ENCODE measurements around the gene SPG11. TPM values are rescaled to one million over a fixed set of nuclear protein-coding genes. Genes with fewer than 3 reads are reported as not detected.

The SPG11 gene, protein sequence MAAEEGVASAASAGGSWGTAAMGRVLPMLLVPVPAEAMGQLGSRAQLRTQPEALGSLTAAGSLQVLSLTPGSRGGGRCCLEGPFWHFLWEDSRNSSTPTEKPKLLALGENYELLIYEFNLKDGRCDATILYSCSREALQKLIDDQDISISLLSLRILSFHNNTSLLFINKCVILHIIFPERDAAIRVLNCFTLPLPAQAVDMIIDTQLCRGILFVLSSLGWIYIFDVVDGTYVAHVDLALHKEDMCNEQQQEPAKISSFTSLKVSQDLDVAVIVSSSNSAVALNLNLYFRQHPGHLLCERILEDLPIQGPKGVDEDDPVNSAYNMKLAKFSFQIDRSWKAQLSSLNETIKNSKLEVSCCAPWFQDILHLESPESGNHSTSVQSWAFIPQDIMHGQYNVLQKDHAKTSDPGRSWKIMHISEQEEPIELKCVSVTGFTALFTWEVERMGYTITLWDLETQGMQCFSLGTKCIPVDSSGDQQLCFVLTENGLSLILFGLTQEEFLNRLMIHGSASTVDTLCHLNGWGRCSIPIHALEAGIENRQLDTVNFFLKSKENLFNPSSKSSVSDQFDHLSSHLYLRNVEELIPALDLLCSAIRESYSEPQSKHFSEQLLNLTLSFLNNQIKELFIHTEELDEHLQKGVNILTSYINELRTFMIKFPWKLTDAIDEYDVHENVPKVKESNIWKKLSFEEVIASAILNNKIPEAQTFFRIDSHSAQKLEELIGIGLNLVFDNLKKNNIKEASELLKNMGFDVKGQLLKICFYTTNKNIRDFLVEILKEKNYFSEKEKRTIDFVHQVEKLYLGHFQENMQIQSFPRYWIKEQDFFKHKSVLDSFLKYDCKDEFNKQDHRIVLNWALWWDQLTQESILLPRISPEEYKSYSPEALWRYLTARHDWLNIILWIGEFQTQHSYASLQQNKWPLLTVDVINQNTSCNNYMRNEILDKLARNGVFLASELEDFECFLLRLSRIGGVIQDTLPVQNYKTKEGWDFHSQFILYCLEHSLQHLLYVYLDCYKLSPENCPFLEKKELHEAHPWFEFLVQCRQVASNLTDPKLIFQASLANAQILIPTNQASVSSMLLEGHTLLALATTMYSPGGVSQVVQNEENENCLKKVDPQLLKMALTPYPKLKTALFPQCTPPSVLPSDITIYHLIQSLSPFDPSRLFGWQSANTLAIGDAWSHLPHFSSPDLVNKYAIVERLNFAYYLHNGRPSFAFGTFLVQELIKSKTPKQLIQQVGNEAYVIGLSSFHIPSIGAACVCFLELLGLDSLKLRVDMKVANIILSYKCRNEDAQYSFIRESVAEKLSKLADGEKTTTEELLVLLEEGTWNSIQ (N-terminal part only)
- 10 to 100 TPM; 60.2 to 61.6 TPM for total RNA-seq
- polyA plus RNA-seq (2013, experiment 1 of 2), result 37.9 TPM
- polyA plus RNA-seq (2013, experiment 2 of 2), result 34.3 TPM
- long read RNA-seq, experiment 1, partial matches to known transcripts, result 6 of 15 reads
- long read RNA-seq, experiment 1, other reads (novel, unspliced or antisense), result 8 of 15 reads
- long read RNA-seq, experiment 2, full-length matches to known transcripts, result 10 of 41 reads
- long read RNA-seq, experiment 2, partial matches to known transcripts, result 23 of 41 reads
- long read RNA-seq, experiment 2, other reads (novel, unspliced or antisense), result 8 of 41 reads
- long read RNA-seq, experiment 3, full-length matches to known transcripts, result 13 of 37 reads
- long read RNA-seq, experiment 3, partial matches to known transcripts, result 15 of 37 reads
- long read RNA-seq, experiment 3, other reads (novel, unspliced or antisense), result 9 of 37 reads
- long read RNA-seq, experiment 4, partial matches to known transcripts, result 4 of 6 reads
- long read RNA-seq, experiment 4, other reads (novel, unspliced or antisense), result 2 of 6 reads

DNA sequence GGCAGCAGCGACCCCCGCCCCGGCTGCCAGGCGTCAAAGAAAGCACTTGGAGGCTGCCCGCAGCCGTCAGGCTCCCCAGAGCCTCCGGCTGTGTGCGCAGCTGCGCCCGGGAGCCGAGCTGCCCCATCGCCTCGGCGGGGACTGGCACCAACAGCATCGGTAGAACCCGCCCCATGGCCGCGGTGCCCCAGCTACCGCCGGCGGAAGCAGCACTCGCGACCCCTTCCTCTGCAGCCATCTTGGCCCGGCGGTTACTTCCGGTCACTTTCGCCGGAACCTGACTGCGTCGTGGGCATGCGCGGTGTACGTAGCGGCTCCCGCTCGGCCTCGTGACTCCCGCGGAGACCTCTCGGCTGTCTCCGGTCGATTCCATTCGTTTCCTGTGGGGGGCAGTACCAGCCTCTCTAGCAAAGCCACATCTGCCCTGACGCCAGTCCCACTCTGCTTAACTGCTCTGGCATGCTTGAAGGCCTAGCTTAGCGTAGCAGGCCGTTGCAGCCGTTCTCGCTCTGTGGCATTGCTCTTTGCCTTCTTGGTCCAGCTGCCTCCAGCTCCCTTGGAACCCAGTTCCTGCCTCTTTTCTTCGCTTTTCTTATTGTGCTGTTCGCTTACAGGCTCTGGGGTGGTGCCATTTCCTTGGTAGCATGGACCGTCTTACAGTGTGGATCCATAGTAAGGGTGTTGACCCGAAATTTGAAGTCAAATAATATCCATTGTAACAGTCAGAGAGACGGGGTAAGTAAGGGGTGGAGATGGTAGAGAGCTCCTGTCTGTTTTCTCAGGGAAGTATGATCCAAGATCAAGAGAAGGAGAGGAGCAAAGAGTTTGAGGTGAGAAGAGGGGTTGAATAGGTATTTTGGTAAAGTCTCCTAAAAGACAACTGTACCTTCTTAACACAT is at the start of gene SPG11:
SPG11 (minus strand) TSS at position 253 of the 899 bp plus-strand sequence; CDS start at position 238, 15 bp downstream.
- peaks cover 10% of the 10 kb centered on the region for H3K36me3 Mint-ChIP-seq (ENCODE audit: low read depth)
- peaks cover 7% of the 10 kb centered on the region for H3K27me3 Mint-ChIP-seq (ENCODE audit: insufficient read depth)
- no peaks in the 10 kb centered on the region for H3K27me3 ChIP-seq (ENCODE audit: control insufficient read depth, insufficient read depth, low read length, poor library complexity, severe bottlenecking)
- H3K4me3 ChIP-seq (ENCODE audit: low read length), result peak within 1 kb of the TSS; percentile 93
- peak within 1 kb of the TSS; percentile 93 for H3K27ac Mint-ChIP-seq
- H3K9me3 Mint-ChIP-seq, result no peaks in the 10 kb centered on the region
- WGBS, 2 experiments (ENCODE audit: insufficient coverage in 1 of 2, insufficient read length in 1 of 2), result 10 to 13% methylated on average over 34 to 53 of the region's 53 CpGs
- H3K4me1 ChIP-seq (ENCODE audit: control insufficient read depth, insufficient read depth, low read length), result no peaks in the 10 kb centered on the region
- H3K9ac ChIP-seq (ENCODE audit: extremely low read depth, low read length, poor library complexity, severe bottlenecking), result peak within 1 kb of the TSS; percentile 71
- DNase-seq, result peak; percentile 100
- H3K27ac ChIP-seq (ENCODE audit: low read depth, low read length), result peak within 1 kb of the TSS; percentile 53
- H3K9me3 ChIP-seq (ENCODE audit: control insufficient read depth, low read length), result no peaks in the 10 kb centered on the region
- peaks cover 9% of the 10 kb centered on the region for H3K4me1 Mint-ChIP-seq
- H3K36me3 ChIP-seq (ENCODE audit: control insufficient read depth, insufficient read depth, low read length), result peaks cover 15% of the 10 kb centered on the region
- H3K4me3 Mint-ChIP-seq, result peak within 1 kb of the TSS; percentile 95
- TF ChIP-seq, protein P1, sequence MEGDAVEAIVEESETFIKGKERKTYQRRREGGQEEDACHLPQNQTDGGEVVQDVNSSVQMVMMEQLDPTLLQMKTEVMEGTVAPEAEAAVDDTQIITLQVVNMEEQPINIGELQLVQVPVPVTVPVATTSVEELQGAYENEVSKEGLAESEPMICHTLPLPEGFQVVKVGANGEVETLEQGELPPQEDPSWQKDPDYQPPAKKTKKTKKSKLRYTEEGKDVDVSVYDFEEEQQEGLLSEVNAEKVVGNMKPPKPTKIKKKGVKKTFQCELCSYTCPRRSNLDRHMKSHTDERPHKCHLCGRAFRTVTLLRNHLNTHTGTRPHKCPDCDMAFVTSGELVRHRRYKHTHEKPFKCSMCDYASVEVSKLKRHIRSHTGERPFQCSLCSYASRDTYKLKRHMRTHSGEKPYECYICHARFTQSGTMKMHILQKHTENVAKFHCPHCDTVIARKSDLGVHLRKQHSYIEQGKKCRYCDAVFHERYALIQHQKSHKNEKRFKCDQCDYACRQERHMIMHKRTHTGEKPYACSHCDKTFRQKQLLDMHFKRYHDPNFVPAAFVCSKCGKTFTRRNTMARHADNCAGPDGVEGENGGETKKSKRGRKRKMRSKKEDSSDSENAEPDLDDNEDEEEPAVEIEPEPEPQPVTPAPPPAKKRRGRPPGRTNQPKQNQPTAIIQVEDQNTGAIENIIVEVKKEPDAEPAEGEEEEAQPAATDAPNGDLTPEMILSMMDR (conservative IDR thresholded peaks at IDR 0.05), result peak; percentile 93

DNA sequence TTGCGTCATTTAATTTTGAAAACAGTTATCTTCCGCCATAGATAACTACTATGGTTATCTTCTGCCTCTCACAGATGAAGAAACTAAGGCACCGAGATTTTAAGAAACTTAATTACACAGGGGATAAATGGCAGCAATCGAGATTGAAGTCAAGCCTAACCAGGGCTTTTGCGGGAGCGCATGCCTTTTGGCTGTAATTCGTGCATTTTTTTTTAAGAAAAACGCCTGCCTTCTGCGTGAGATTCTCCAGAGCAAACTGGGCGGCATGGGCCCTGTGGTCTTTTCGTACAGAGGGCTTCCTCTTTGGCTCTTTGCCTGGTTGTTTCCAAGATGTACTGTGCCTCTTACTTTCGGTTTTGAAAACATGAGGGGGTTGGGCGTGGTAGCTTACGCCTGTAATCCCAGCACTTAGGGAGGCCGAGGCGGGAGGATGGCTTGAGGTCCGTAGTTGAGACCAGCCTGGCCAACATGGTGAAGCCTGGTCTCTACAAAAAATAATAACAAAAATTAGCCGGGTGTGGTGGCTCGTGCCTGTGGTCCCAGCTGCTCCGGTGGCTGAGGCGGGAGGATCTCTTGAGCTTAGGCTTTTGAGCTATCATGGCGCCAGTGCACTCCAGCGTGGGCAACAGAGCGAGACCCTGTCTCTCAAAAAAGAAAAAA is 49.0 kb upstream of the SPG11 start:
- H3K4me3 ChIP-seq (ENCODE audit: low read length), result peak overlapping the region; percentile 82
- no peak for DNase-seq
- Mint-ChIP-seq H3K36me3 (ENCODE audit: low read depth) (peaks cover under 1% of the 10 kb centered on the region), H3K27me3 (ENCODE audit: insufficient read depth) (peaks cover 9% of the 10 kb centered on the region), H3K9me3 (no peaks in the 10 kb centered on the region), H3K4me3 (peak overlapping the region; percentile 87), H3K27ac (no peak overlapping the region), H3K4me1 (peaks cover 5% of the 10 kb centered on the region)
- peaks cover 14% of the 10 kb centered on the region for H3K36me3 ChIP-seq (ENCODE audit: control insufficient read depth, insufficient read depth, low read length)
- H3K9ac ChIP-seq (ENCODE audit: extremely low read depth, low read length, poor library complexity, severe bottlenecking), result no peak overlapping the region
- H3K4me1 ChIP-seq (ENCODE audit: control insufficient read depth, insufficient read depth, low read length), result no peaks in the 10 kb centered on the region
- H3K27ac ChIP-seq (ENCODE audit: low read depth, low read length), result no peak overlapping the region
- H3K9me3 ChIP-seq (ENCODE audit: control insufficient read depth, low read length), result no peaks in the 10 kb centered on the region
- 86 to 90% methylated on average over 19 to 24 of the region's 24 CpGs for WGBS, 2 experiments (ENCODE audit: insufficient coverage in 1 of 2, insufficient read length in 1 of 2)
- peaks cover 10% of the 10 kb centered on the region for H3K27me3 ChIP-seq (ENCODE audit: control insufficient read depth, insufficient read depth, low read length, poor library complexity, severe bottlenecking)
- TF ChIP-seq, protein P1 (conservative IDR thresholded peaks at IDR 0.05), result no peak
